HG02623 (cell line): ENCODE data around the gene CFAP251.
"Not testable (repeated sequence)": the region's sequence is repeated elsewhere in the genome, so short reads cannot be mapped to it uniquely, and the experiment has no call there.

ENCODE experiments used
- ATAC-seq: cut with Tn5 transposase; IDR thresholded peaks from one replicate; pipeline ENCODE4 v1.9.1; 2021; ENCODE audit warnings: moderate library complexity; ENCODE audit not compliant: unreplicated experiment

Gene CFAP251, protein sequence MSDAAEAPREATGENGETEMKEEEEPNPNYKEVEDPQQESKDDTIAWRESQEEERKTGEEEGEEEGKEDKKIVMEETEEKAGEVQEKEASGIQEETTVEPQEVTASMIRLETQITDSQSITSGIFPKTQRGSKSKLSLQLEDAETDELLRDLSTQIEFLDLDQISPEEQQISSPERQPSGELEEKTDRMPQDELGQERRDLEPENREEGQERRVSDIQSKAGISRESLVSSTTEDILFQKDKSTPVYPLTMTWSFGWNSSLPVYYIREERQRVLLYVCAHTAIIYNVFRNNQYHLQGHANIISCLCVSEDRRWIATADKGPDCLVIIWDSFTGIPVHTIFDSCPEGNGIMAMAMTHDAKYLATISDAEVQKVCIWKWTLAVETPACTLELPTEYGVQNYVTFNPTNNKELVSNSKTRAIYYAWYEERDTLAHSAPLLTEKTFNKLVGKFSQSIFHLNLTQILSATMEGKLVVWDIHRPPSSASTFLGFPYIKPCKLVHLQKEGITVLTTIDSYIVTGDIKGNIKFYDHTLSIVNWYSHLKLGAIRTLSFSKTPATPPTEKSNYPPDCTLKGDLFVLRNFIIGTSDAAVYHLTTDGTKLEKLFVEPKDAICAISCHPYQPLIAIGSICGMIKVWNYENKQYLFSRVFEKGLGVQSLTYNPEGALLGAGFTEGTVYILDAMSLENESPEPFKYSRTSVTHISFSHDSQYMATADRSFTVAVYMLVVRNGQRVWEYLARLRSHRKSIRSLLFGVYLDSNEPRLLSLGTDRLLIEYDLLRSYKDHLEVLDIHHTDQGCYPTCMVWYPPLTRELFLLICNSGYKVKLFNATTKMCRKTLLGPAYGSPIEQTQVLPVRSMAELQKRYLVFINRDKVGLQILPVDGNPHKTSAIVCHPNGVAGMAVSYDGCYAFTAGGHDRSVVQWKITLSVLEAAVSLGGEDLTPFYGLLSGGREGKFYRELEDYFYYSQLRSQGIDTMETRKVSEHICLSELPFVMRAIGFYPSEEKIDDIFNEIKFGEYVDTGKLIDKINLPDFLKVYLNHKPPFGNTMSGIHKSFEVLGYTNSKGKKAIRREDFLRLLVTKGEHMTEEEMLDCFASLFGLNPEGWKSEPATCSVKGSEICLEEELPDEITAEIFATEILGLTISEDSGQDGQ

GRCh38 chr12:121917950-121918678 lies at the start of gene CFAP251:
Gene CFAP251, plus strand, starts transcription at chr12:121918592. Its CDS starts 2,714 bp downstream, at chr12:121921306.
- ATAC-seq, result peak; percentile 87

GRCh38 chr12:121869229-121869628 lies 49.2 kb upstream of the CFAP251 start:
- ATAC-seq, result not testable (repeated sequence)

- no peak for ATAC-seq
Measured at GRCh38 chr12:121871467-121871866, 46.9 kb upstream of the CFAP251 start.

- ATAC-seq, result no peak
Measured at GRCh38 chr12:121872546-121873215, 45.7 kb upstream of the CFAP251 start.

DNA sequence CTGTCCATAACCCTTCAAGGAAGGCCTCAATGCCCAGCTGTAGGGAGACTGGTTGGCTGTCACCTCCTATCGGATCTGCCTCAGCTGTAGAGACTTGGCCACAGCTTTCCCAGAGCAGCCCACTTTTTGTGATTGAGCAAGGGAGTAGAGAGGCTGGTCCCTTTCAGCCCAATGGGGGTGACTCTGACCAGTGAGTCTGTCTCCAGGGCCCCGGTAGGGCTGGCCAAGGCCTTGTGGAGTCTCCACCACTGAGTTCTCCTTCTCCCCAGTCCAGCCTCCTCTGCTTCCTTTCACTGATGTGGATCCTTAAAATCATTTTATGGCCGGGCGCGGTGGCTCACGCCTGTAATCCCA lies 45.2 kb upstream of the CFAP251 start:
- no peak for ATAC-seq

DNA sequence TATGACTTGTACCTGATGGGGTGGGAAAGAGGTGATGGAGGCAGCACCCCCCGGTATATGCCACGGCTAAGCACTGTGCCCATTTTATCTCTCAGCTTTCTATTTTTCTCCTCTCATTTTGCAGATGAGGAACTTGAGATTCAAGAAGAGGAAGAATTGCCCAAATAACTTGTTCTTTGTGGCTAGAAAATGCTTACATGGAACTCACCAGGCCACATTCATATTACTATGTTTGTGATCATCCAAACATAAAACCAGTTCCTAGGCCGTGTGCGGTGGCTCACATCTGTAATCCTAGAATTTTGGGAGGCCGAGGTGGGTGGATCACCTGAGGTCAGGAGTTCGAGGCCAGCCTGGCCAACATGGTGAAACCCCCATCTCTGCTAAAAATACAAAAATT lies 44.3 kb upstream of the CFAP251 start:
- ATAC-seq, result no peak

GRCh38 chr12:121875582-121875981 lies 42.8 kb upstream of the CFAP251 start:
- no peak for ATAC-seq

DNA sequence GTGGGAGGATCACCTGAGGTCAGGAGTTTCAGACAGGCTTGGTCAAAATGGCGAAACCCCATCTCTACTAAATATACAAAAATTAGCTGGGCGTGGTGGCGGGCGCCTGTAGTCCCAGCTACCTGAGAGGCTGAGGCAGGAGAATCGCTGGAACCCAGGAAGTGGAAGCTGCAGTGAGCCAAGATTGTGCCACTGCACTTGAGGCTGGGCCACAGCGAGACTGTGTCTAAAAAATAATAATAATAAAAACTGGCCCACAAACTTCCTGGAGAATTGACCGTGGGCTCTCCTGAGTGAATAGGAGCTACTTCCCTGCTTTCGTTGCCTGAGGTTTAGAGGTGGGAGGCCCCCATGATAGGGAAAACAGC lies 42.3 kb upstream of the CFAP251 start:
- not testable (repeated sequence) for ATAC-seq

GRCh38 chr12:121883315-121883660 lies 35.1 kb upstream of the CFAP251 start:
- no peak for ATAC-seq

- not testable (repeated sequence) for ATAC-seq
Measured at GRCh38 chr12:121885129-121885528, 33.3 kb upstream of the CFAP251 start.

DNA sequence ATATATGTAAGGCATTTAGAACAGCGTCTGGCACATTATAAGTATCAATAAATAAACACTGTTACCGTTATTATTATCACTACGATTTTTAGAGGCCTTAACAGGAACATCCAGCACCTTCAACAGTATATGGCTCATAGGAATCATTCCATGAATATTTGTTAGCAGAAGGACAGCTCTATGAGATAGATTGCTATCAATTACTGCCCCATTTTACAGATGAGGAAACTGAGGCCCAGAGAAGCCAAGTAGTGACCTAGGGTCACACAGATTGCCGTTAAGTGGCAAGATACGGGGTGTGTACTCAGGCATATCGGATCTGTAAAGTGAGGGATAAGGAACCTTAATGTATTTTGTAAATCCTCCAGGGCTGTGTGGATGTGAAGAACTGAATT lies 30.3 kb upstream of the CFAP251 start:
- no peak for ATAC-seq

DNA sequence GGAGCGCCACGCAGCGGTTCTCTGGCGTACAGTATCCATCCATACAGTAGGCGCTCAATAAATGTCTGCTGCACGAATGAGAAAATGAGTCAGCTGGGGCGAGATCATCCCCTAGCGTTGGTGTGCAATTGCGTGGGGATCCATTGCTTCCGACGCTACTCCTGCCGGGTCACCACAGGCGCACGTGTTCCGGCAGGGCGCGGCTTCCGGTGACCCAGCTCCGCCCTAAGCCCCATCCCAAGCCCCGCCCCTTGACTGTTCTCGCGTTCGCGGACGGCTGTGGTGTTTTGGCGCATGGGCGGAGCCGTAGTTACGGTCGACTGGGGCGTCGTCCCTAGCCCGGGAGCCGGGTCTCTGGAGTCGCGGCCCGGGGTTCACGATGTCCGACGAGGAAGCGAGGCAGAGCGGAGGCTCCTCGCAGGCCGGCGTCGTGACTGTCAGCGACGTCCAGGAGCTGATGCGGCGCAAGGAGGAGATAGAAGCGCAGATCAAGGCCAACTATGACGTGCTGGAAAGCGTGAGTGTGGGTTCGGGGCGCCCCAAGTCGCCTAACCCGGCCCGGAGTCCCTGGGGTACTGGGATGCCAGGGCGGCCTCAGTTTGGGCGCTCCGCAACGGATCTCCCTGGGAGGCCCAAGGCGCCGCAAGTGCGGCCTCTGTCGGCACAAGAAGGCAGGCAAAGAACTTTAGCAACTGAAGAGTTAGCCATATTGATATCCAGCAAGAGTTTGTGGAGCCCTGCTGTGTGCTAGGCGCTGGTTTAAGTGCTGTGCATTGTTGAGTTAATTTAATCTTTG lies 29.7 kb upstream of the CFAP251 start, which contains the start of gene PSMD9:
TSS of gene PSMD9 (plus strand) at position 313 of the 796 bp plus-strand sequence. CDS start at position 380, 67 bp downstream.
- peak; percentile 89 for ATAC-seq

- no peak for ATAC-seq
Measured at GRCh38 chr12:121889274-121889624, 29.1 kb upstream of the CFAP251 start.

- ATAC-seq, result not testable (repeated sequence)
Measured at GRCh38 chr12:121889661-121890060, 28.7 kb upstream of the CFAP251 start.

DNA sequence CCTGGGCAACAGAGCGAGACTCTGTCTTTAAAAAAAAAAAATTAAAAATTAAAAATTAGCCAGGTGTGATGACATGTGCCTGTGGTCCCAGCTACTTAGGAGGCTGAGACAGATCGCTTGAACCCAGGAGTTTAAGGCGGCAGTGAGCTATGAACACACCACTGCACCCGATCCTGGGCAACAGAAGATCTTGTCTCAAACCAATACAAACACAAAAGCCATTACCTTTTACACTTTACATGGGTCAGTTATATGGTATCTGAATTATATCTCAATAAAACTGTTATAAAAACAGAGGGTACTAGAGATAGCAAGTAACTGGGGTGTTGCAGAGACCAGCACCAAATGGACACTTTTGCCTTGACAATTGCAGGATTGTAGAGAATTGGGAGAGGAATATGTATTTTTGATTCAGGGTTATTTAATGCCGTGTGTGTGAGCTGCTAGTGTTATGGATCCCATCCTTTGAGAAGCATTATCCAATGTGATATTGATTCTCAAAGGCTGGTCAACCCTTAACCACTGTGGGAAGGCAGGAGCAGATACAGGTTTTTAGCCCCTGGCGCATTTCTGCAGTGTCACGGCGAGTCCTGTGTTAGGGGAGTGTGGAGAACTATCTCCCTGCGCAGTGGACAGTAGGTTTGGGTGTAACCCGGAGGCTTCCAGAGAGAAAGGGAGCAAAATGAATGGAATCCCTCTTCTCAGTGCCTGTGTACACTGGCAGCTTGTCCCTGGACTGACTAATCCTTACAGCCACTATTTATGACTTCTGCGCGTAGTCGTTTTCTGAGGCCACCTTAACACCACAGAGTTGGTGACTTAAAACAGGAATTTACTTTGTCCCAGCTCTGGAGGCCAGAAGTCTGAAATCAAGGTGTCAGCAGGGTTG lies 25.5 kb upstream of the CFAP251 start:
- no peak for ATAC-seq

DNA sequence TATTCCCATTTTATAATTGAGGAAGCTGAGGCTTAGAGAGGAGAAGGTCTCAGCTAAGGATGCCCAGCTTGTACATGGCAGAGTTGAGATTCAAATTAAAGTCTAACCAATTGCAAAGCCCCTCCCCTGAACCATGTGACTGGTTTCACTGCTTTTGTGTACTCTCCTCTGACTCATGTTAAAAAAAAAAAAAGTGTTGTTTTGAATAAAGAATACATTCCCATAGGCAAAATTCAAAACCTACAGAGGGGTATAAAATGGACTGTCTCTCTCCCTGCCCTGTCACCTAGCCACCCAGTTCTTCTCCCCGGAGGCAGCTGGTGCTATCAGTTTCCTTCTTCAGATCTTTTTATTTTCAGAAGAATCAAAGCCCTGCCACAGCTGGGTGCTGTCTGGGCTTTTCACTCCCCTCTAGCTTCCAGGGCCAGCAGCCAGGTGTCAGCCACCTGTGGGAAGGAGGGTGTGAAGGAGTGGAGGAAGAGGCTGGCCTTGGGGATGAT lies 24.4 kb upstream of the CFAP251 start:
- no peak for ATAC-seq

DNA sequence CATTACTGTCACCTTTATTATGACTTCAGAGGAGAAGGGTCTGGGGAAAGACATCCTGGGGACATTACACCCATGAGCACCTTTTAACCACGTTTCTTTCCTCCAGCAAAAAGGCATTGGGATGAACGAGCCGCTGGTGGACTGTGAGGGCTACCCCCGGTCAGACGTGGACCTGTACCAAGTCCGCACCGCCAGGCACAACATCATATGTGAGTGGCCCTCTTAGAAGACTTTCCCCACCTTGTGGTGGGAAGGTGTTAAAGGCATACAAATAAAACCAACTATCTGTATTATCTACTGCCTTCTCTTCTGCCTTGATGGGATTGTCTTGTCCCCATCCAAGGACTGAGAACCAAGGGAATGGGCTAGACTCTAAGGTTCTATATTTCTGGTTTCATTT lies 23.8 kb upstream of the CFAP251 start:
- ATAC-seq, result no peak

DNA sequence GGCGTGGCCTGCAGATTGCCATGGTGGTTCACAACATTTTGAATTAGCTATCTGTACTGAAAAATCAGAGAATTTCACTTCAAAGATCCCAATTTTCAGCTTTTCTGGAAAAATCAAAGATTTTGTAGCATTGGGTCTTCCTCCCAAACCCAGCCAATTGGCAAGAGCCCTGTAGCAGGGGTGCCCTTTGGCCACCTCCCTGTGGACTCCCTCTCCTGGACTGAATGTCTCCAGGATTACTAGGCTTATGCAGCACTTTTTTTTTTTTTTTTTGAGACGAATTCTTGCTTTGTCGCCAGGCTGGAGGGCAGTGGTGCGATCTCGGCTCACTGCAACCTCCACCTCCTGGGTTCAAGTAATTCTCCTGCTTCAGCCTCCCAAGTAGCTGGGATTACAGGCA lies 20.1 kb upstream of the CFAP251 start:
- no peak for ATAC-seq
